Nephron (organoid): ENCODE results near the gene ARFRP1.
"Not testable (repeated sequence)": the region's sequence is repeated elsewhere in the genome, so short reads cannot be mapped to it uniquely, and the experiment has no call there.

Experiments
- H3K27ac Mint-ChIP-seq, 3 experiments: 2 replicates each; pipeline ENCODE4 v1.8.0; 2020; ENCODE audit warnings: mixed read lengths in 3 of 3, mild to moderate bottlenecking in 2 of 3, moderate library complexity in 1 of 3
- H3K27me3 Mint-ChIP-seq: 2 replicates; pipeline ENCODE4 v1.8.0; 2021; ENCODE audit warnings: low read depth, mild to moderate bottlenecking, moderate library complexity, mixed read lengths
- H3K36me3 Mint-ChIP-seq: 2 replicates; pipeline ENCODE4 v1.8.0; 2020; ENCODE audit warnings: low read depth, mixed read lengths
- H3K4me1 Mint-ChIP-seq: 2 replicates; pipeline ENCODE4 v1.8.0; 2020; ENCODE audit warnings: mixed read lengths
- H3K4me3 Mint-ChIP-seq, 3 experiments: 2 replicates each; pipeline ENCODE4 v1.8.0; 2020; ENCODE audit warnings: mild to moderate bottlenecking in 3 of 3, mixed read lengths in 3 of 3, moderate library complexity in 2 of 3
- H3K9me3 Mint-ChIP-seq: 2 replicates; pipeline ENCODE4 v1.8.0; 2020; ENCODE audit warnings: mixed read lengths
- CTCF ChIP-seq, 3 experiments: fragments of 200-600 bp; sonication (generic); IDR thresholded peaks; one replicate each; pipeline ENCODE4 v1.5.0; 2021; ENCODE audit warnings: antibody characterized with exemption in 3 of 3; ENCODE audit not compliant: unreplicated experiment in 3 of 3

The ARFRP1 gene

GRCh38 chr20:63653041-63653973, 54.5 kb downstream of the ARFRP1 start, which contains the start of gene STMN3:
STMN3 (minus strand) TSS chr20:63653424; CDS start chr20:63653345, 79 bp downstream.
- Mint-ChIP-seq H3K9me3 (no peaks in the 10 kb centered on the region), H3K4me1 (peaks cover 9% of the 10 kb centered on the region), H3K27ac (peak within 1 kb of the TSS; percentile 89 to 92 (median 92)), H3K27me3 (peaks cover 9% of the 10 kb centered on the region), H3K36me3 (no peaks in the 10 kb centered on the region), H3K4me3 (peak within 1 kb of the TSS; percentile 74 to 92 (median 90))
- no peak for TF ChIP-seq CTCF (IDR thresholded peaks at IDR 0.05; ENCODE audit: unreplicated experiment in 3 of 3)

GRCh38 chr20:63652192-63652980, 55.4 kb downstream of the ARFRP1 start:
- peak overlapping the region; percentile 73 to 92 (median 90) for H3K4me3 Mint-ChIP-seq
- H3K36me3 Mint-ChIP-seq: no peaks in the 10 kb centered on the region
- peaks cover 9% of the 10 kb centered on the region for H3K27me3 Mint-ChIP-seq
- no peaks in the 10 kb centered on the region for H3K9me3 Mint-ChIP-seq
- peaks cover 4% of the 10 kb centered on the region for H3K4me1 Mint-ChIP-seq
- H3K27ac Mint-ChIP-seq: no peak overlapping the region
- TF ChIP-seq CTCF (IDR thresholded peaks at IDR 0.05; ENCODE audit: unreplicated experiment in 3 of 3): no peak

GRCh38 chr20:63651942-63652191, 55.9 kb downstream of the ARFRP1 start:
- H3K4me3 Mint-ChIP-seq: peak overlapping the region; percentile 90 to 92 (median 90)
- no peak for TF ChIP-seq CTCF (IDR thresholded peaks at IDR 0.05; ENCODE audit: unreplicated experiment in 3 of 3)
- H3K9me3 Mint-ChIP-seq: no peaks in the 10 kb centered on the region
- H3K36me3 Mint-ChIP-seq: no peaks in the 10 kb centered on the region
- H3K4me1 Mint-ChIP-seq: peaks cover 4% of the 10 kb centered on the region
- H3K27me3 Mint-ChIP-seq: peaks cover 9% of the 10 kb centered on the region
- no peak overlapping the region for H3K27ac Mint-ChIP-seq

- H3K4me3 Mint-ChIP-seq, H3K4me1 Mint-ChIP-seq, H3K36me3 Mint-ChIP-seq, H3K9me3 Mint-ChIP-seq, H3K27ac Mint-ChIP-seq: not testable (repeated sequence)
- peaks cover 13% of the 10 kb centered on the region for H3K27me3 Mint-ChIP-seq
Measured at GRCh38 chr20:63650486-63650885, 57.3 kb downstream of the ARFRP1 start.

GRCh38 chr20:63648895-63649589, 58.7 kb downstream of the ARFRP1 start:
- H3K9me3 Mint-ChIP-seq: no peaks in the 10 kb centered on the region
- peaks cover 13% of the 10 kb centered on the region for H3K27me3 Mint-ChIP-seq
- peaks cover 4% of the 10 kb centered on the region for H3K4me1 Mint-ChIP-seq
- no peaks in the 10 kb centered on the region for H3K36me3 Mint-ChIP-seq
- peak overlapping the region; percentile 19 to 57 (median 27) for H3K4me3 Mint-ChIP-seq
- no peak for TF ChIP-seq CTCF (IDR thresholded peaks at IDR 0.05; ENCODE audit: unreplicated experiment in 3 of 3)
- H3K27ac Mint-ChIP-seq: no peak overlapping the region
